Neural cell (in vitro differentiated cells): ENCODE results near the gene PROSER1. TPM values are rescaled to one million over a fixed set of nuclear protein-coding genes. Genes with fewer than 3 reads are reported as not detected.

Experiments used
- H2AFZ ChIP-seq: fragments of 200-600, 300-800 bp; sonication (generic), shearing (Covaris generic); 2 replicates; pipeline ENCODE4 v1.6.0; 2014; ENCODE audit warnings: low read depth, mild to moderate bottlenecking, antibody characterized with exemption, low read length, moderate library complexity
- H3F3A ChIP-seq: fragments of 200-600 bp; shearing (Covaris generic); 2 replicates; pipeline ENCODE4 v1.6.1; 2016; ENCODE audit warnings: mild to moderate bottlenecking, moderate library complexity, mixed read lengths, antibody characterized with exemption, low read length; ENCODE audit not compliant: insufficient read depth, poor library complexity, severe bottlenecking
- H3K27ac ChIP-seq: fragments of 200-600, 300-800 bp; sonication (generic), shearing (Covaris generic); 2 replicates; pipeline ENCODE4 v1.5.1; 2014; ENCODE audit warnings: mild to moderate bottlenecking, low read length, moderate library complexity
- H3K27me3 ChIP-seq: fragments of 300-800, 200-600 bp; sonication (generic), shearing (Covaris generic); 2 replicates; pipeline ENCODE4 v1.6.0; 2014; ENCODE audit warnings: mild to moderate bottlenecking, low read depth, low read length, moderate library complexity; ENCODE audit not compliant: insufficient read depth
- H3K36me3 ChIP-seq: fragments of 300-800, 200-600 bp; sonication (generic), shearing (Covaris generic); 2 replicates; pipeline ENCODE4 v1.5.1; 2014; ENCODE audit warnings: mild to moderate bottlenecking, antibody characterized with exemption, low read length, moderate library complexity; ENCODE audit not compliant: insufficient read depth
- H3K4me2 ChIP-seq: fragments of 300-800, 200-600 bp; sonication (generic), shearing (Covaris generic); 2 replicates; pipeline ENCODE4 v1.6.0; 2014; ENCODE audit warnings: mild to moderate bottlenecking, low read length
- H3K4me3 ChIP-seq: fragments of 300-800, 200-600 bp; sonication (generic), shearing (Covaris generic); 2 replicates; pipeline ENCODE4 v1.5.1; 2014; ENCODE audit warnings: mild to moderate bottlenecking, low read length, moderate library complexity
- H3K79me2 ChIP-seq: fragments of 200-600 bp; shearing (Covaris generic); replicated peaks from 2 replicates; pipeline ENCODE4 v1.6.0; 2014; ENCODE audit warnings: mild to moderate bottlenecking, low read length, moderate library complexity; ENCODE audit not compliant: insufficient read depth
- H3K9ac ChIP-seq: fragments of 300-800, 200-600 bp; sonication (generic), shearing (Covaris generic); 2 replicates; pipeline ENCODE4 v1.6.1; 2016; ENCODE audit warnings: mild to moderate bottlenecking, low read length, mixed read lengths
- H3K9me2 ChIP-seq: fragments of 200-600 bp; shearing (Covaris generic); 2 replicates; pipeline ENCODE4 v1.6.1; 2016; ENCODE audit warnings: mild to moderate bottlenecking, low read length, mixed read lengths; ENCODE audit not compliant: insufficient read depth
- H3K9me3 ChIP-seq: fragments of 200-600, 300-800 bp; sonication (generic), shearing (Covaris generic); 2 replicates; pipeline ENCODE4 v1.6.1; 2016; ENCODE audit warnings: mild to moderate bottlenecking, mixed run types, low read length, moderate library complexity, mixed read lengths
- H4K20me1 ChIP-seq: fragments of 200-600 bp; shearing (Covaris generic); 2 replicates; pipeline ENCODE4 v1.6.1; 2016; ENCODE audit warnings: mild to moderate bottlenecking, mixed run types; ENCODE audit not compliant: insufficient read depth
- CTCF ChIP-seq: fragments of 450-650 bp; IDR thresholded peaks from 2 replicates; pipeline ENCODE4 v1.5.1; 2014; ENCODE audit warnings: antibody characterized with exemption, mild to moderate bottlenecking, moderate library complexity; ENCODE audit not compliant: poor library complexity, severe bottlenecking
- EP300 ChIP-seq: fragments of 450-650 bp; conservative IDR thresholded peaks from 2 replicates; pipeline ENCODE4 v1.6.1; 2014; ENCODE audit warnings: antibody characterized with exemption, mild to moderate bottlenecking, moderate library complexity; ENCODE audit not compliant: poor library complexity, severe bottlenecking
- EZH2 ChIP-seq: fragments of 200-600, 300-800 bp; shearing (Covaris generic), sonication (generic); IDR thresholded peaks from 2 replicates; pipeline ENCODE4 v1.6.1; 2014; ENCODE audit warnings: antibody characterized with exemption, low read length, borderline replicate concordance, mild to moderate bottlenecking; ENCODE audit not compliant: insufficient read depth, poor library complexity, severe bottlenecking
- MXI1 ChIP-seq: fragments of 450-650 bp; conservative IDR thresholded peaks from 2 replicates; pipeline ENCODE4 v1.6.1; 2014; ENCODE audit warnings: antibody characterized with exemption, mild to moderate bottlenecking; ENCODE audit not compliant: poor library complexity, severe bottlenecking
- POLR2AphosphoS5 ChIP-seq: IDR thresholded peaks from 2 replicates; pipeline ENCODE4 v1.6.1; 2012
- RAD21 ChIP-seq: fragments of 450-650 bp; conservative IDR thresholded peaks from 2 replicates; pipeline ENCODE4 v1.6.1; 2014; ENCODE audit warnings: antibody characterized with exemption, mild to moderate bottlenecking, moderate library complexity
- REST ChIP-seq: IDR thresholded peaks from 2 replicates; pipeline ENCODE4 v1.6.1; 2012; ENCODE audit warnings: borderline replicate concordance
- SMC3 ChIP-seq: fragments of 450-650 bp; conservative IDR thresholded peaks from 2 replicates; pipeline ENCODE4 v1.6.1; 2014; ENCODE audit warnings: antibody characterized with exemption, mild to moderate bottlenecking, moderate library complexity; ENCODE audit not compliant: poor library complexity
- TAF1 ChIP-seq: IDR thresholded peaks from 2 replicates; pipeline ENCODE4 v1.6.1; 2012; ENCODE audit warnings: low read depth
- polyA plus RNA-seq: library from polyadenylated mRNA; depleted of rRNA; stranded (reverse); fragments of >200 nt; gene quantifications from 2 replicates; pipeline ENCODE4 v1.2.3, GENCODE V29; 2014

Gene PROSER1
- polyA plus RNA-seq, 1 donor from 2014 or later, result 28.2 TPM

- H3K36me3 ChIP-seq, result no peaks in the 10 kb centered on the region
- no peak overlapping the region for H3K27ac ChIP-seq
- no peaks in the 10 kb centered on the region for H3K9me2 ChIP-seq
- H3K27me3 ChIP-seq, result no peaks in the 10 kb centered on the region
- H4K20me1 ChIP-seq, result no peaks in the 10 kb centered on the region
- no peak overlapping the region for H2AFZ ChIP-seq
- no peak overlapping the region for H3K4me3 ChIP-seq
- H3K9me3 ChIP-seq, result no peaks in the 10 kb centered on the region
- no peaks in the 10 kb centered on the region for H3K79me2 ChIP-seq
- no peaks in the 10 kb centered on the region for H3F3A ChIP-seq
- H3K9ac ChIP-seq, result no peak overlapping the region
- TF ChIP-seq EZH2 (no peak), SMC3 (no peak), REST (no peak), CTCF (no peak), TAF1 (no peak), MXI1 (no peak), EP300 (no peak), RAD21 (no peak), POLR2AphosphoS5 (no peak)
- no peak overlapping the region for H3K4me2 ChIP-seq
Measured at GRCh38 chr13:38969187-38969586, 68.7 kb downstream of the PROSER1 start.

GRCh38 chr13:38967446-38967845 lies 70.4 kb downstream of the PROSER1 start:
- TF ChIP-seq CTCF (no peak), REST (no peak), RAD21 (no peak), EP300 (no peak), EZH2 (no peak), POLR2AphosphoS5 (no peak), TAF1 (no peak), MXI1 (no peak), SMC3 (no peak)
- H2AFZ ChIP-seq, result no peak overlapping the region

More at GRCh38 chr13:38967446-38967845, 70.4 kb downstream of the PROSER1 start:
- no peaks in the 10 kb centered on the region for H3K36me3 ChIP-seq
- H3K9ac ChIP-seq, result no peak overlapping the region
- no peaks in the 10 kb centered on the region for H3K9me2 ChIP-seq
- no peaks in the 10 kb centered on the region for H3K79me2 ChIP-seq
- H3K4me2 ChIP-seq, result no peak overlapping the region
- no peaks in the 10 kb centered on the region for H3K9me3 ChIP-seq
- no peak overlapping the region for H3K27ac ChIP-seq
- H4K20me1 ChIP-seq, result no peaks in the 10 kb centered on the region
- no peaks in the 10 kb centered on the region for H3K27me3 ChIP-seq
- H3K4me3 ChIP-seq, result no peak overlapping the region
- H3F3A ChIP-seq, result no peaks in the 10 kb centered on the region
